Suppressor macrophage treated with lipopolysaccharide for 4 hours (primary cell): Measurements from ENCODE around the gene M6PR.

Experiments
- DNase-seq: peaks from one replicate; pipeline ENCODE4 v3.0.0-alpha.2; 2020

Gene M6PR

DNA sequence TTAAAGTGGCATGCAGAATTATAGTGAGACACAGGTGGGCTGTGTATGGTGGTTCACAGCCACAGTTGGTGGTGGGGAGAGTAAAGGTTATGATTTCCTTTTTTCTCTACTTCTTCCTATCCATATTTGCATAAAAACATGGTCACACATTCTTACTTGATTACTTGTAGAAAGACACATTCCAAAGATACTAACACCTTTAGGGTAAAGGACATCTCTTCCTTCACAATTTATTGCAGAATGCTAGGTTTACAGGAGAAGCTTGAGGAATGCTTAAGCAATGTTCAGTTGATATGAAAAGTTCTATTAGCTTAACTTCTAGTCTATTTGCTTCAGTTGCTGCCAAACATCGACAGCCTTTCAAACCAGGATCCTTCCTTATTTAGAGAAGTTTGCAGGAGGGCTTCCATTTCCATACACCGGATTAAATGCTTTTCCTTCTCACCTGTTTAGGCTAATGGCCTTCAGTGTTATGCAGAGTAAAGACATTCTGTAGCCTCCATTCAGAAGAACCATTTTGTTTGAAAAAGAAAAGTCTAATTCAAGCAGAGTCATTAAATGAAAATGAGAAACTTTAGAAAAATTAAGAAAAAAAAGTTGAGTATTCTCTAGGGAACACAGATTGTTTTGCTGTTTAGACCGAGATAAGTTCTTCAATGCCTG lies 37.7 kb downstream of the M6PR start:
- no peak for DNase-seq

DNA sequence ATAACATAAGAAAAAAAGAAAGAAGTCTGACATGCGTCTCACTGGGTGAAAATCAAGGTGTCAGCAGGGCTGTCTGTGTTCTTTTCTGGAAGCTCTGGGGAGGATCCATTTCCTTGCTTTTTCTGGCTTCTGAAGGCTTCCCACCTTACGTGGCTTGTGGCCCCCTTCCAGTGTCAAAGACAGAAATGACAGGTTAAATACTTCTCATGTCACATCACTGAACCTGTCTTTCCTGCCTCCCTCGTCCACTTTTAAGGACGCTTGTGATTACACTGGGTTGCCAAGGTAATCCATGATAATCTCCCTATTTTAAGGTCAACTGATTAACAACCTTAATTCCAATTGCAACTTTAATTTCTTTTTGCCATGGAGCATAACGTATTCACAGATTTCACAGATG lies 39.7 kb downstream of the M6PR start:
- DNase-seq, result no peak

DNA sequence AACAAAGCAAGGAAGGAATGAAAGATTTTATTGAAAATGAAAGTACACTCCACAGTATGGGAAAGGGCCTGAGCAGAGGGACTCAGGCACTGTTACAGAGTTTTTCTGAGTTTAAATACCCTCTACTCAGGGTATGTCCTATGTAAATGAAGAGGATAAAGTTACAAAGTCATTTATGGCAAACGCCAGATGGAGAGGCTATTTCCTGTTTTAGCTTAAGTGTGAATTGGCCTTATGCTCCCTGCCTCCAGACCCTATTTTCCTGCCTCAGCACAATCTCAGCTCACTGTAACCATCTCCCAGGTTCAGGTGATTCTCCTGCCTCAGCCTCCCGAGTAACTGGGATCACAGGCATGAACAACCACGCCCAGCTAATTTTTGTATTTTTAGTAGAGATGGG lies 41.9 kb downstream of the M6PR start:
- DNase-seq, result no peak

DNA sequence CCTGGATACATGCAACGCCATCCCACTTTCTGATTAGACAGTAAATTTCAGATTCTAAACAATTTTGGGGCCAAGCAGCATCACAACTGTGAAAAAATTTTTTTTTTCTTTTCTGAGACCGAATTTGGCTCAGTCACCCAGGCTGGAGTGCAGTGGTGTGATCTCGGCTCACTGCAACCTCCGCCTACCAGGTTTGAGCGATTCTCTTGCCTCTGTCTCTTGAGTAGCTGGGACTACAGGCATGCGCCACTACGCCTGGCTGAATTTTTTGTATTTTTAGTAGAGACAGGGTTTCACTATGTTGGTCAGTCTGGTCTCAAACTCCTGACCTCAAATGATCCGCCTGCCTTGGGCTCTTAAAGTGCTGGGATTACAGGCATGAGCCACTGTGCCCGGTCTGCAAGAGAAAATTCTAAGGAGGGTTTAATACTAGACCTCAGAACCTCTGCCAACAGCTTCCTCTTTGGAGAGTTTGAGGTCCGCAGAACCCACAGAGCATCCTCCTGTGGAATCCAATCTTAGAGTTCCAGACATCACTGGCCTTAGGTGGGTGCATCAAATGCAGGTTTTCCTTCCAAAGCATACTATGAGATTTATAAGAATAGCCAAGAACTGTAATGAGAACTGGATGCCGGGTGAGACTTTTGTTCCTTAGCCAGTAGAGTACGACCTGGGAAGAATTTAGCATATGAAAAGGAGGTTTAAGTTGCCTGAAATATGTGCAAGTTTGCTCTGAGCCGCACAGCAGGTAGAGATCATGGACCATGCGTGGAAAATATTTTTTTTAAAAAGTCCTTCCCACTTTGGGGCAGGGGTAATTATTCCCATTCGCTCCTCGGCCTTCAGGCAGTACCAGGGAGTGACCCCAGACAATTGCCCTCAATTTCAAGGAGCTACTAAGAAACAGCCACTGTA lies 42.9 kb downstream of the M6PR start:
- no peak for DNase-seq

DNA sequence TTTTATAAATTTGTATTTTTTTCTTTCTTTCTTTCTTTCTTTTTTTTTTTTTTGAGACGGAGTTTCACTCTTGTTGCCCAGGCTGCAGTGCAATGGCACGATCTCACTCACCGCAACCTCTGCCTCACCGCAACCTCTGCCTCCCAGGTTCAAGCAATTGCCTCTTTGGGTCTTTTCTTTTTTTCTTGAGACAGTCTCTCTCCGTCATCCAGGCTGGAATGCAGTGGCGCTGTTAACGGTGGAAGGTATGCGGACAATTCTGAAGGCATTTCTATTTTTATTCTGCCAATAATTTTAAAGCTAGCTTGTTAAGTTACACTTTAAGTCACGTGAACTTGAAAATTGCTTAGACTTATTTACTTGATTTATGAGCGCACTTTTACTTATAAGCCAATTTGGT lies 43.9 kb downstream of the M6PR start:
- DNase-seq, result no peak

DNA sequence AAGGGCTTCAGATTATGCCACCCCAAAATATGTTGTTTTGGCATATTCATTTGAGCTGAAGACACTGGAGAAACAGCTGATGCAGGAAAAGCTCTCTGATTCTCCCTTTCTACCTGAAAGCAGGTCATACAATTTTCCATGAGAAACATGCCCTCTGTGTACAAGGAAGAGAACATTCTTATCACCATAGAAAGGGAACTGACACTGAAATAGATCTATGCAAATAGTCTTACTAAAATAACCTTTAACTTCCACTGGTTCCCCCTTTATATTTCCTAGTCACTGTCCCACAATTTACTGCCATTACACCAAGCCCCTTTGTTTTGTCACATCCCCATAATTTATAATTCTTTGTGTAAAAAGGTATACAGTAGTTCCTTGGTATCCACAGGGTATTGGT lies 44.8 kb downstream of the M6PR start:
- no peak for DNase-seq

DNA sequence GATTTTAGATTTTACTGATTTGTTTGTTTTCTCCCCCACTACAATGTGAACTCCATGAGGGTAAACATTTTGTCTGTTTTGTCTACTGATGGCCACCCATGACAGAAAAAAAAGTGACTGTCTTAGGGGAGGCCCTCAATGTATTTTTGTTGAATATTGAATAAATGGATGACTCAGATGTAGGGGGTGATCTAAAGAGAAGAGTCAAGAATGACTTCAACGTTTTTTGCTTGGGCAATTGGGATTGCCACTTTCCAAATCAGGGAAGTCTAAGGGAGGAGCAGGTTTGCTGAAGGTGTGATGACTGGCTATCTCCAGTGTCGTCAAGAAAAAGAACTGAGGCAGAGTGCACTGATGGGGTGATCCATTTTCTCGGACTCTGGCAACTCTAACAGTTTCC lies 45.8 kb downstream of the M6PR start:
- peak; percentile 33 for DNase-seq

DNA sequence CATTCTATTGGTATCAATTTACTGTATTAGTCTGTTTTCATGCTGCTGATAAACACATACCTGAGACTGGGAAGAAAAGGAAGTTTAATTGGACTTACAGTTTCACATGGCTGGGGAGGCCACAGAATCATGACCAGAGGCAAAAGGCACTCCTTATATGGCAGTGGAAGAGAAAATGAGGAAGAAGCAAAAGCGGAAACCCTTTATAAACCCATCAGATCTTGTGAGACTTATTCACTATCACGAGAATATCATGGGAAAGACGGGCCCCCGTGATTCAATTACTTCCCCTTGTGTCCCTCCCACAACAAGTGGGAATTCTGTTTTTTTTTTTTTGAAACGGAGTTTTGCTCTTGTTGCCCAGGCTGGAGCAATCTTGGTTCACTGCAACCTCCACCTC lies 46.7 kb downstream of the M6PR start:
- DNase-seq, result peak; percentile 91

DNA sequence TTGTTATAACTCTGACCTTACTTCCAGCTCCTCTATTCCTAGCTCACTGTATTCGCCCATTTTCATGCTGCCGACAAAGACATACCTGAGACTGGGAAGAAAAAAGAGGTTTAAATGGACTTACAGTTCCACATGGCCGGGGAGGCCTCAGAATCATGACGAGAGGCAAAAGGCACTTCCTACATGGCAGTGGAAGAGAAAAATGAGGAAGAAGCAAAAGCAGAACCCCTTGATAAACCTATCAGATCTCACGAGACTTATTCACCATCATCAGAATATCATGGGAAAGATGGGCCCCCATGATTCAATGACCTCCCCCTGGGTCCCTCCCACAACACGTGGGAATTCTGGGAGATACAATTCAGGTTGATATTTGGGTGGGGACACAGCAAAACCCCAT lies 49.6 kb downstream of the M6PR start:
- no peak for DNase-seq

DNA sequence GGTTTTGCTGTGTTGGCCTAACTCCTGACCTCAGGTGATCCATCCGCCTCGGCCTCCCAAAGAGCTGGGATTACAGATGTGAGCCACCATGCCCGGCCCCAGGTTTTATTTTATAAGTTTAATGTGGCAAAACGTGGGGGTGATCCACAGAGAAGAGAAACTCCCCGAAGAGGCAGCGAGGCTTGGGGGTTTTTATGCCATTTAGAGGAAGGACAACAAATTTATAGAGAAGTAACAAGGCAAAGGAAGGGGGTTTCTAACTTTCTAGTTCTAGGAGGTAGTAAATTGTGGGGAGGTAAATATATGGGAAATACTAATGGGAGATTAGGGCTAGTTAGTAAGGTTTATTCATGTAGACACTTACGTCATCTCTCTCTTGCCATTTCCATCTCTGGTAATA lies 52.4 kb downstream of the M6PR start:
- no peak for DNase-seq

DNA sequence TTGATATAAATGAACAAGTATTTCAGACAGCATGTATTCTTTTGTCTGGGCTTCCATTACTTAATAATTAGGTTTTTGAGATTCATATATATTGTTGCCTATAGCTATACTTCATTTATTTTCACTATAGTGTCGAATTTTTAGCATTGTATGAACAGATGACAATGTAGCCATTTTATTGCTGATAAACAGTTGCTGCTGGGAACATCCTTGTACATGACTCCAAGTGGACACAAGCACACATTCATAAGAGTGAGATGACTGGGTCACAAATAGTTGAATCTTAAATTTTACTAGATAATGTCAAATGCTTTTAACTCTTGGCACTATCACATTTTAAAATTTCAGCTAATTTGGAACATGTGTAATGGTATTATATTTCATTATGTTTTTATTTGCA lies 54.5 kb downstream of the M6PR start:
- DNase-seq, result no peak

DNA sequence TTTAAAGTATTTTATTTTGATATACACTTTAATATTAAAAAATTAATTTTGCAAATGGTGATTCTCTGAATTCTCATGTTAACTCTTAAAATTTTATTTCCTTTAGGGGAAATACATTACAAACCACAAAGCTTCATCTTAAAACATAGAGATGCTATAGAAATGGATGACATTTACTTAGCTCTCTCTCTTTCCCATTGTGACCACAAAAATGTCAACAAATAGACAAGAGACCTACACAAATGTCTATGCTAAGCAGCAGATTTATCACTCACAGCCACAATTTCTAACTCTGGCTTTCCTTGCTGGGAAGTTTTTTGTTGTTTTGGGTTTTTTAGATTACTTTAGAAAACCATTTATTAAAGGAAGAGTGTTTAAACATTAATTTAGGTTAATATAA lies 55.1 kb downstream of the M6PR start:
- DNase-seq, result no peak

DNA sequence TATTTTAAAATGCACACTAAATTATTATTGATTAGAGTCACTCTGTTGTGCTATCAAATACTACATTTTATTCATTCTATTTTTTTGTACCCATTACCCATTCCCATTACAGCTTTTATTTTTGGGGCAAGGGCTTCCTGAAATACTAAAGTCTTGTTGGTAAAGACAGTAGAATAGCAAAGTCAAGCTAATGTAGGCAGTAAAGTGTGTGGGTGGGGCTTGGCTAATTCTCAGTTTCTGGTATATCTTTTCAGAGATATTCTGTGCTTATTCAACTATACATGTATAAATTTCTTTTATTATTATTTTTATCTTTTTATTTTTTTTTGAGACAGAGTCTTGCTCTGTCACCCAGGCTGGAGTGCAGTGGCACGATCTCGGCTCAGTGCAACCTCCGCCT lies 57.5 kb downstream of the M6PR start:
- DNase-seq, result no peak
